Neural progenitor cell (in vitro differentiated cells): Measurements from ENCODE around the gene RNPEPL1.

Experiments used
- EZH2phosphoT487 ChIP-seq: fragments of 200-600 bp; sonication (generic); IDR thresholded peaks from 2 replicates; pipeline ENCODE4 v1.6.1; 2017; ENCODE audit warnings: antibody characterized with exemption
- TF ChIP-seq, protein P1 (sequence below): fragments of 200-600 bp; sonication (generic); IDR thresholded peaks from 2 replicates; pipeline ENCODE4 v1.5.1; 2017; ENCODE audit warnings: antibody characterized with exemption, mild to moderate bottlenecking

- TF ChIP-seq, protein P1, sequence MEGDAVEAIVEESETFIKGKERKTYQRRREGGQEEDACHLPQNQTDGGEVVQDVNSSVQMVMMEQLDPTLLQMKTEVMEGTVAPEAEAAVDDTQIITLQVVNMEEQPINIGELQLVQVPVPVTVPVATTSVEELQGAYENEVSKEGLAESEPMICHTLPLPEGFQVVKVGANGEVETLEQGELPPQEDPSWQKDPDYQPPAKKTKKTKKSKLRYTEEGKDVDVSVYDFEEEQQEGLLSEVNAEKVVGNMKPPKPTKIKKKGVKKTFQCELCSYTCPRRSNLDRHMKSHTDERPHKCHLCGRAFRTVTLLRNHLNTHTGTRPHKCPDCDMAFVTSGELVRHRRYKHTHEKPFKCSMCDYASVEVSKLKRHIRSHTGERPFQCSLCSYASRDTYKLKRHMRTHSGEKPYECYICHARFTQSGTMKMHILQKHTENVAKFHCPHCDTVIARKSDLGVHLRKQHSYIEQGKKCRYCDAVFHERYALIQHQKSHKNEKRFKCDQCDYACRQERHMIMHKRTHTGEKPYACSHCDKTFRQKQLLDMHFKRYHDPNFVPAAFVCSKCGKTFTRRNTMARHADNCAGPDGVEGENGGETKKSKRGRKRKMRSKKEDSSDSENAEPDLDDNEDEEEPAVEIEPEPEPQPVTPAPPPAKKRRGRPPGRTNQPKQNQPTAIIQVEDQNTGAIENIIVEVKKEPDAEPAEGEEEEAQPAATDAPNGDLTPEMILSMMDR, result no peak
- TF ChIP-seq EZH2phosphoT487, result no peak
These were observed 48.7 kb upstream of the RNPEPL1 start for GRCh38 chr2:240519396-240520129.
